ENCODE results near the gene RASGRF2.

DNA sequence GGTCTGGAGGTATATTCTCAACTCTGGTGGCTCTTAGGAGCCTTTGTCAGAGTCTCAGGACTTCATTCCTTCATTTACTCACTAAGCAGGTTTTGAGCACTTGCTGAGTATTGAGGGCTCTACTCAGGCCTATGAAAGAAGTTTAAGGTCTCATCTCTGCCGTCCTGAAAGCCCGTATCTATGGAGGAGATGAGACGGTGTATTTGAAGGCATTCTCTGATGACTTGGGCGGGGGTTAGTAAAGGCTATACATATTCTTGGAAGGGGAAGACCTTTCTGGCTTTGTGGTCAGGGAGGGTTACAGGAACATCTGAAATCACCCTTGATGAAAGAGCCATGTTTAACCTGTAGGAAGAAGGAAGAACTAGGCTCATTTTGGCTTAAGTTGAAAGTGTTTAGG lies 21.9 kb downstream of the RASGRF2 start:
- TF ChIP-seq EP300 (IDR thresholded peaks at IDR 0.05) (no peak), CTCF (IDR thresholded peaks at IDR 0.05) (no peak)
